WTC11 (cell line): ENCODE measurements around the gene UBP1. TPM values are rescaled to one million over a fixed set of nuclear protein-coding genes. Genes with fewer than 3 reads are reported as not detected.

Experiments used
- ATAC-seq: fragments of 200-7000 bp; cut with Tn5 transposase; 2 replicates; pipeline ENCODE4 v1.10.0; 2021; ENCODE audit warnings: mild to moderate bottlenecking, moderate library complexity
- CTCF ChIA-PET: fragments of 300-600 bp; sonication (Branson Sonifier 250); formaldehyde crosslinking; loops from one replicate; lab custom pipeline; 2021; ENCODE audit warnings: antibody characterized with exemption; lab: Charles Lee
- POLR2A ChIA-PET: fragments of 350-600 bp; sonication (Branson Sonifier 250); formaldehyde crosslinking; loops from one replicate; lab custom pipeline; 2021; ENCODE audit warnings: antibody characterized with exemption; lab: Charles Lee
- DNase-seq: peaks from one replicate; pipeline ENCODE4 v3.0.0; 2021; ENCODE audit warnings: low spot score
- H3K27ac Mint-ChIP-seq: 2 replicates; pipeline ENCODE4 v1.8.0; 2021; ENCODE audit warnings: mixed read lengths
- H3K27me3 Mint-ChIP-seq: 2 replicates; pipeline ENCODE4 v1.8.0; 2021; ENCODE audit warnings: low read depth, mild to moderate bottlenecking, moderate library complexity, mixed read lengths
- H3K36me3 Mint-ChIP-seq: 2 replicates; pipeline ENCODE4 v1.8.0; 2021; ENCODE audit warnings: mixed read lengths
- H3K4me1 Mint-ChIP-seq: 2 replicates; pipeline ENCODE4 v1.8.0; 2022; ENCODE audit warnings: mixed read lengths
- H3K4me3 Mint-ChIP-seq: 2 replicates; pipeline ENCODE4 v1.8.0; 2021; ENCODE audit warnings: mild to moderate bottlenecking, moderate library complexity, mixed read lengths
- H3K9me3 Mint-ChIP-seq: 2 replicates; pipeline ENCODE4 v1.8.0; 2021; ENCODE audit warnings: mixed read lengths
- E2F1 ChIP-seq: sonication (generic); formaldehyde crosslinking; IDR thresholded peaks from 2 replicates; pipeline ENCODE4 v1.8.0; 2022; ENCODE audit warnings: mild to moderate bottlenecking, missing genetic modification reagents
- E2F4 ChIP-seq: sonication (generic); formaldehyde crosslinking; IDR thresholded peaks from 2 replicates; pipeline ENCODE4 v1.8.1; 2022; ENCODE audit warnings: low read depth, mild to moderate bottlenecking, moderate library complexity, missing genetic modification reagents, borderline replicate concordance
- MXD4 ChIP-seq: fragments of 250-450 bp; sonication (Bioruptor Pico); IDR thresholded peaks from 2 replicates; pipeline ENCODE4 v1.8.0; 2021; ENCODE audit warnings: mild to moderate bottlenecking, moderate library complexity, borderline replicate concordance
- NFE2L1 ChIP-seq: sonication (generic); formaldehyde crosslinking; IDR thresholded peaks from 2 replicates; pipeline ENCODE4 v1.8.1; 2023; ENCODE audit warnings: missing genetic modification reagents
- OVOL2 ChIP-seq: fragments of 250-450 bp; sonication (Bioruptor Pico); IDR thresholded peaks from 2 replicates; pipeline ENCODE4 v1.9.0; 2021; ENCODE audit warnings: mild to moderate bottlenecking, borderline replicate concordance
- RELA ChIP-seq: sonication (generic); formaldehyde crosslinking; IDR thresholded peaks from 2 replicates; pipeline ENCODE4 v1.8.1; 2022; ENCODE audit warnings: missing genetic modification reagents, mild to moderate bottlenecking, borderline replicate concordance
- RORB ChIP-seq: fragments of 250-450 bp; sonication (Bioruptor Pico); IDR thresholded peaks from 2 replicates; pipeline ENCODE4 v1.9.0; 2021; ENCODE audit warnings: mild to moderate bottlenecking
- SMAD4 ChIP-seq: sonication (generic); formaldehyde crosslinking; IDR thresholded peaks from 2 replicates; pipeline ENCODE4 v1.8.0; 2022; ENCODE audit warnings: mild to moderate bottlenecking, missing genetic modification reagents
- TP53 ChIP-seq: sonication (generic); formaldehyde crosslinking; IDR thresholded peaks from 2 replicates; pipeline ENCODE4 v1.8.1; 2023; ENCODE audit warnings: mild to moderate bottlenecking, missing genetic modification reagents
- ZBTB43 ChIP-seq: sonication (generic); formaldehyde crosslinking; IDR thresholded peaks from 2 replicates; pipeline ENCODE4 v1.8.1; 2023; ENCODE audit warnings: mild to moderate bottlenecking, missing genetic modification reagents
- ZMAT4 ChIP-seq: fragments of 250-450 bp; sonication (Bioruptor Pico); IDR thresholded peaks from 2 replicates; pipeline ENCODE4 v1.9.0; 2021; ENCODE audit warnings: mild to moderate bottlenecking
- ZNF532 ChIP-seq: fragments of 250-450 bp; sonication (Bioruptor Pico); IDR thresholded peaks from 2 replicates; pipeline ENCODE4 v1.9.0; 2021; ENCODE audit warnings: mild to moderate bottlenecking, borderline replicate concordance
- ZNF671 ChIP-seq: fragments of 250-450 bp; sonication (Bioruptor Pico); IDR thresholded peaks from 2 replicates; pipeline ENCODE4 v1.8.0; 2021; ENCODE audit warnings: mild to moderate bottlenecking
- ZSCAN18 ChIP-seq: fragments of 250-450 bp; sonication (Bioruptor Pico); IDR thresholded peaks from 2 replicates; pipeline ENCODE4 v2.1.2; 2022; ENCODE audit warnings: mild to moderate bottlenecking, moderate library complexity
- total RNA-seq: library from RNA; stranded (reverse); gene quantifications from 3 replicates; pipeline ENCODE4 v1.2.3, GENCODE V29; 2021

Gene UBP1
- total RNA-seq, 1 experiment from 2014 or later: 72.6 TPM

GRCh38 chr3:33392703-33393125 lies 47.5 kb downstream of the UBP1 start:
- Mint-ChIP-seq H3K9me3 (no peaks in the 10 kb centered on the region), H3K4me3 (no peak overlapping the region), H3K27ac (no peak overlapping the region), H3K36me3 (peaks cover 76% of the 10 kb centered on the region), H3K4me1 (no peaks in the 10 kb centered on the region), H3K27me3 (no peaks in the 10 kb centered on the region)
- ChIA-PET CTCF (no interaction called here), POLR2A (no interaction called here)
- DNase-seq (no peak), ATAC-seq (no peak)
- no peak for TF ChIP-seq RELA (CRISPR knock-in tag)
- no peak for TF ChIP-seq NFE2L1 (CRISPR knock-in tag)

GRCh38 chr3:33392144-33392543 lies 48.1 kb downstream of the UBP1 start:
- H3K4me1 Mint-ChIP-seq: no peaks in the 10 kb centered on the region
- H3K4me3 Mint-ChIP-seq: no peak overlapping the region
- POLR2A ChIA-PET: no interaction called here
- H3K36me3 Mint-ChIP-seq: peaks cover 72% of the 10 kb centered on the region
- TF ChIP-seq OVOL2: no peak
- no peak for TF ChIP-seq E2F1 (CRISPR knock-in tag)
- no peak for TF ChIP-seq ZNF671 (CRISPR knock-in tag)
- TF ChIP-seq ZBTB43 (CRISPR knock-in tag): no peak
- no peak for TF ChIP-seq SMAD4 (CRISPR knock-in tag)
- TF ChIP-seq RORB (CRISPR knock-in tag): no peak
- TF ChIP-seq E2F4 (CRISPR knock-in tag): no peak
- no peak for TF ChIP-seq TP53 (CRISPR knock-in tag)
- TF ChIP-seq ZNF532 (CRISPR knock-in tag): no peak
- no peak for TF ChIP-seq ZMAT4 (CRISPR knock-in tag)
- TF ChIP-seq MXD4 (CRISPR knock-in tag): no peak
- no peak for TF ChIP-seq ZSCAN18 (CRISPR knock-in tag)
- TF ChIP-seq, all 79 proteins: peak for 0
- CTCF ChIA-PET: no interaction called here
- Mint-ChIP-seq H3K9me3 (no peaks in the 10 kb centered on the region), H3K27ac (no peak overlapping the region; the same call in 1 of the 2 replicates), H3K27me3 (no peaks in the 10 kb centered on the region)
- ATAC-seq: no peak
- no peak for DNase-seq
